Astrocyte (in vitro differentiated cells and primary cell): ENCODE measurements around the gene TLR1. TPM values are rescaled to one million over a fixed set of nuclear protein-coding genes. Genes with fewer than 3 reads are reported as not detected.
A peak's percentile ranks its signal among the peaks of the same experiment; 100 is the strongest.

Experiments
- DNase-seq: peaks from one replicate; pipeline ENCODE4 v3.0.0-alpha.2; 2010; ENCODE audit warnings: low read depth
- FAIRE-seq: peaks from 2 replicates; lab custom pipeline; 2011; peaks lifted over from hg19 to GRCh38; lab: Jason Lieb, UNC
- H2AFZ ChIP-seq: 2 replicates; pipeline ENCODE4 v1.6.0; 2012; ENCODE audit warnings: low read depth, low read length, inconsistent platforms
- H3K27ac ChIP-seq: 2 replicates; pipeline ENCODE4 v1.5.1; 2011; ENCODE audit warnings: low read depth, low read length, inconsistent platforms
- H3K27me3 ChIP-seq: 2 replicates; pipeline ENCODE4 v1.6.0; 2011; ENCODE audit warnings: low read length, inconsistent platforms; ENCODE audit not compliant: insufficient read depth
- H3K36me3 ChIP-seq: 2 replicates; pipeline ENCODE4 v1.5.1; 2011; ENCODE audit warnings: low read length, inconsistent platforms; ENCODE audit not compliant: insufficient read depth
- H3K4me1 ChIP-seq: 2 replicates; pipeline ENCODE4 v1.5.1; 2011; ENCODE audit warnings: low read length, inconsistent platforms; ENCODE audit not compliant: insufficient read depth
- H3K4me2 ChIP-seq: 2 replicates; pipeline ENCODE4 v1.6.0; 2012; ENCODE audit warnings: low read length, inconsistent platforms
- H3K4me3 ChIP-seq: 2 replicates; pipeline ENCODE4 v1.5.1; 2011; ENCODE audit warnings: low read depth, mild to moderate bottlenecking, low read length, inconsistent platforms; ENCODE audit not compliant: insufficient read depth
- H3K79me2 ChIP-seq: 2 replicates; pipeline ENCODE4 v1.6.0; 2012; ENCODE audit warnings: mild to moderate bottlenecking, low read length, inconsistent platforms; ENCODE audit not compliant: insufficient read depth
- H3K9ac ChIP-seq: 2 replicates; pipeline ENCODE4 v1.6.0; 2012; ENCODE audit warnings: mild to moderate bottlenecking, low read length, inconsistent platforms
- H3K9me3 ChIP-seq: 2 replicates; pipeline ENCODE4 v1.5.1; 2012; ENCODE audit warnings: low read depth, mild to moderate bottlenecking, low read length, inconsistent platforms; ENCODE audit not compliant: insufficient read depth
- H4K20me1 ChIP-seq: 2 replicates; pipeline ENCODE4 v1.6.0; 2012; ENCODE audit warnings: low read length, inconsistent platforms; ENCODE audit not compliant: insufficient read depth
- H3K27ac Mint-ChIP-seq: one replicate; pipeline ENCODE4 v1.8.0; 2021; ENCODE audit warnings: mild to moderate bottlenecking, mixed read lengths; ENCODE audit not compliant: unreplicated experiment
- H3K27me3 Mint-ChIP-seq: one replicate; pipeline ENCODE4 v1.8.0; 2021; ENCODE audit warnings: low read depth, mixed read lengths; ENCODE audit not compliant: unreplicated experiment
- H3K36me3 Mint-ChIP-seq: one replicate; pipeline ENCODE4 v1.8.0; 2021; ENCODE audit warnings: low read depth, mixed read lengths; ENCODE audit not compliant: unreplicated experiment
- H3K4me1 Mint-ChIP-seq: one replicate; pipeline ENCODE4 v1.8.0; 2021; ENCODE audit warnings: low read depth, mixed read lengths; ENCODE audit not compliant: unreplicated experiment
- H3K4me3 Mint-ChIP-seq: one replicate; pipeline ENCODE4 v1.8.0; 2021; ENCODE audit warnings: mild to moderate bottlenecking, moderate library complexity, mixed read lengths; ENCODE audit not compliant: unreplicated experiment
- H3K9me3 Mint-ChIP-seq: one replicate; pipeline ENCODE4 v1.8.0; 2021; ENCODE audit warnings: mild to moderate bottlenecking, mixed read lengths; ENCODE audit not compliant: unreplicated experiment
- CTCF ChIP-seq: IDR thresholded peaks from 2 replicates; pipeline ENCODE4 v1.5.1; 2011; ENCODE audit warnings: low read depth, mild to moderate bottlenecking, inconsistent platforms, low read length, moderate library complexity; ENCODE audit not compliant: insufficient read depth
- EZH2 ChIP-seq: IDR thresholded peaks from 2 replicates; pipeline ENCODE4 v1.6.1; 2012; ENCODE audit warnings: mild to moderate bottlenecking, low read length, inconsistent platforms; ENCODE audit not compliant: insufficient read depth
- total RNA-seq: library from RNA; stranded (reverse); gene quantifications from 2 replicates; pipeline ENCODE4 v1.2.1, GENCODE V29; 2021

TLR1 gene
- total RNA-seq, 1 donor from 2014 or later, result 0.54 TPM

GRCh38 chr4:38842994-38843393, 38.4 kb upstream of the TLR1 start:
- TF ChIP-seq CTCF, result no peak
- no peak for TF ChIP-seq EZH2
- FAIRE-seq, result no peak
- no peaks in the 10 kb centered on the region for H3K27me3 Mint-ChIP-seq
- Histone ChIP-seq H3K4me1 (no peaks in the 10 kb centered on the region), H3K79me2 (no peaks in the 10 kb centered on the region), H4K20me1 (no peaks in the 10 kb centered on the region), H3K9me3 (no peaks in the 10 kb centered on the region), H3K9ac (no peak overlapping the region), H3K27ac (no peak overlapping the region), H3K36me3 (no peaks in the 10 kb centered on the region), H3K27me3 (no peaks in the 10 kb centered on the region), H2AFZ (no peak overlapping the region), H3K4me2 (no peak overlapping the region), H3K4me3 (no peak overlapping the region)
- H3K4me1 Mint-ChIP-seq, result no peaks in the 10 kb centered on the region
- DNase-seq, result no peak
- H3K9me3 Mint-ChIP-seq, result peaks cover 4% of the 10 kb centered on the region
- no peak overlapping the region for H3K27ac Mint-ChIP-seq
- H3K4me3 Mint-ChIP-seq, result no peak overlapping the region
- peaks cover 2% of the 10 kb centered on the region for H3K36me3 Mint-ChIP-seq

GRCh38 chr4:38837849-38838248, 33.3 kb upstream of the TLR1 start:
- FAIRE-seq, result peak; percentile 67
- peak; percentile 71 for DNase-seq
- no peaks in the 10 kb centered on the region for H3K36me3 ChIP-seq

GRCh38 chr4:38837334-38837733, 32.7 kb upstream of the TLR1 start:
- Histone ChIP-seq H3K79me2 (no peaks in the 10 kb centered on the region), H3K27ac (no peak overlapping the region), H3K27me3 (no peaks in the 10 kb centered on the region), H3K36me3 (no peaks in the 10 kb centered on the region), H2AFZ (no peak overlapping the region), H3K4me2 (no peak overlapping the region), H3K9ac (no peak overlapping the region), H3K9me3 (no peaks in the 10 kb centered on the region), H3K4me1 (no peaks in the 10 kb centered on the region), H3K4me3 (no peak overlapping the region), H4K20me1 (no peaks in the 10 kb centered on the region)
- Mint-ChIP-seq H3K27me3 (no peaks in the 10 kb centered on the region), H3K4me3 (no peak overlapping the region), H3K36me3 (peaks cover 7% of the 10 kb centered on the region), H3K27ac (no peak overlapping the region), H3K4me1 (no peaks in the 10 kb centered on the region), H3K9me3 (peaks cover 11% of the 10 kb centered on the region)
- DNase-seq (no peak), FAIRE-seq (no peak)
- TF ChIP-seq CTCF (no peak), EZH2 (no peak)

More at GRCh38 chr4:38837849-38838248, 33.3 kb upstream of the TLR1 start:
- H3K9ac ChIP-seq, result no peak overlapping the region
- no peak overlapping the region for H2AFZ ChIP-seq
- H3K9me3 ChIP-seq, result no peaks in the 10 kb centered on the region
- no peaks in the 10 kb centered on the region for H3K4me1 Mint-ChIP-seq
- no peak overlapping the region for H3K4me3 Mint-ChIP-seq
- H3K4me1 ChIP-seq, result no peaks in the 10 kb centered on the region
- H3K4me2 ChIP-seq, result peak overlapping the region; percentile 37
- no peak overlapping the region for H3K4me3 ChIP-seq
- H3K79me2 ChIP-seq, result no peaks in the 10 kb centered on the region
- H3K36me3 Mint-ChIP-seq, result peaks cover 7% of the 10 kb centered on the region
- peaks cover 11% of the 10 kb centered on the region for H3K9me3 Mint-ChIP-seq
- TF ChIP-seq EZH2, result no peak
- H3K27ac Mint-ChIP-seq, result no peak overlapping the region
- H3K27me3 Mint-ChIP-seq, result no peaks in the 10 kb centered on the region
- no peaks in the 10 kb centered on the region for H3K27me3 ChIP-seq
- no peaks in the 10 kb centered on the region for H4K20me1 ChIP-seq
- no peak overlapping the region for H3K27ac ChIP-seq
